GM21360 (cell line): Measurements from ENCODE around the gene FLT3LG.

Experiments
- ATAC-seq: cut with Tn5 transposase; IDR thresholded peaks from one replicate; pipeline ENCODE4 v1.9.1; 2021; ENCODE audit warnings: mild to moderate bottlenecking, moderate library complexity; ENCODE audit not compliant: unreplicated experiment

Gene FLT3LG

DNA sequence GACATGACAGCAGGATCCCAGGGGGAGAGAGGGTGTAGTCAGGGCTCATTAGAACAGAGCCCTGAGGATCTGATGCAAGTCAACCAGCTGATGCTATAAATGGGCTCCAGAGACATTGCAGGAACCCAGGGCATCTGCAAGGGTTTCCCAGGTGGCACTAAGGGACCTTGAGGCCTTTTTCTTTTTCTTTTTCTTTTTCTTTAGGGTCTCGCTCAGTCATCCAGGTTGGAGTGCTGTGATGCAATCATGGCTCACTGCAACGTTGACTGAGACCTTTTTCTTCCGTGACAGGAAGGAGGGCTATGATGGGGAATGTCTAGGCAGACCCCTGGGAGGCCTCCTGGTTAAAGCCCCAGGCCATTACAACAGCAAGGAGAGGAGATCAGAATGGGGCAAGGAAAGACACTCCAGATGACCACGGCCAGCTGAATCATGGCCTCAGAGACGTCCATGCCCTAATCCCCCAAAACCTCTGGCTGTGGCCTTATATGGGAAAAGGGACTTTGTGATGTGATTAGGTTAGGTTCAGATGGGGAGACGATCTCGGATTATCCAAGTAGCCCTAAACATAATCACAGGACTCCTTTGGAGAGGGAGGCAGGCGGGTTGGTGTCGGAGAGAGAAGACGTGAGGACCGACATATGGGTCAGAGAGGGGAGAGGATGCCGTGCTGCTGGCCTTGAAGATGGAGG, 33.9 kb downstream of the FLT3LG start:
- no peak for ATAC-seq

DNA sequence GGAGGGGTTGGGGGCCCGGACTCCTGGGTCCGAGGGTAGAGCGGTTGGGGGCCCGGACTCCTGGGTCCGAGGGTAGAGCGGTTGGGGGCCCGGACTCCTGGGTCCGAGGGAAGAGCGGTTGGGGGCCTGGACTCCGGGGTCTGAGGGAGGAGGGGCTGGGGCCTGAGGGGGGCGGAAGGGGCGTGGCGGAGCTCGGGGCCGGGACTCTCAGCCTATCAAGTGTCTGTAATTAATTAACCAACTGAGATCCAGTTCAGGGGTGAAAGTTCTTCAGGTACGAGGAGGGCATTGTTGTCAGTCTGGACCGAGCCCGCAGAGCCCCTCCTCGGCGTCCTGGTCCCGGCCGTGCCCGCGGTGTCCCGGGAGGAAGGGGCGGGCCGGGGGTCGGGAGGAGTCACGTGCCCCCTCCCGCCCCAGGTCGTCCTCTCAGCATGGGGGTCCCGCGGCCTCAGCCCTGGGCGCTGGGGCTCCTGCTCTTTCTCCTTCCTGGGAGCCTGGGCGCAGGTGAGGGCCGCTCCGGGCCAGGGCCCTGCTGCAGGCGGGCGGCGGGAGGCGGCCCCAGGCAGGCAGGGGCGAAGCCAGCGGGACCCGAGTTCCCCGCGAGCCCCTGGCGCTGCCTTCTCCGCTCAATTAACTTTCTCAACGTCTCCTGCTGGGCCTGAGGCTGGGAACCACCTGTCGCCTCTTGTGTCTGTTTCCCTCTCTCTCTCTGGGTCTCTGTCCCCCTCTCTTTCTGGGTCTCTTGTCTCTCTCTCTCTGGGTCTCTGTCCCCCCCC, 39.1 kb downstream of the FLT3LG start:
- ATAC-seq: no peak

DNA sequence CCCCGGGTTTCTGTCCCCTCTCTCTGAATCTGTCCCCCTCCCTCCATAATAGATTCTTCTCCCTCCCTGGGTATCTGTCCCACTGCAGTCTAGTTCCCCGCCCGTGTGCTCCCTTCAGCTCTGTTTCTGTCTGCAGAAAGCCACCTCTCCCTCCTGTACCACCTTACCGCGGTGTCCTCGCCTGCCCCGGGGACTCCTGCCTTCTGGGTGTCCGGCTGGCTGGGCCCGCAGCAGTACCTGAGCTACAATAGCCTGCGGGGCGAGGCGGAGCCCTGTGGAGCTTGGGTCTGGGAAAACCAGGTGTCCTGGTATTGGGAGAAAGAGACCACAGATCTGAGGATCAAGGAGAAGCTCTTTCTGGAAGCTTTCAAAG, 39.7 kb downstream of the FLT3LG start:
- no peak for ATAC-seq

DNA sequence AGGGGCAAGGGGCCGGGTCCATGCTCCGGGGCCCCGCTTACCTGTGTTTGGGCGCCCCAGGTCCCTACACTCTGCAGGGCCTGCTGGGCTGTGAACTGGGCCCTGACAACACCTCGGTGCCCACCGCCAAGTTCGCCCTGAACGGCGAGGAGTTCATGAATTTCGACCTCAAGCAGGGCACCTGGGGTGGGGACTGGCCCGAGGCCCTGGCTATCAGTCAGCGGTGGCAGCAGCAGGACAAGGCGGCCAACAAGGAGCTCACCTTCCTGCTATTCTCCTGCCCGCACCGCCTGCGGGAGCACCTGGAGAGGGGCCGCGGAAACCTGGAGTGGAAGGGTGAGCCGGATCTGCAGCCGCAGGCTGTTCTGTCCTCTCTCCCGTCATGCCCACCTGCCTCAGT, 40.1 kb downstream of the FLT3LG start:
- ATAC-seq: no peak

DNA sequence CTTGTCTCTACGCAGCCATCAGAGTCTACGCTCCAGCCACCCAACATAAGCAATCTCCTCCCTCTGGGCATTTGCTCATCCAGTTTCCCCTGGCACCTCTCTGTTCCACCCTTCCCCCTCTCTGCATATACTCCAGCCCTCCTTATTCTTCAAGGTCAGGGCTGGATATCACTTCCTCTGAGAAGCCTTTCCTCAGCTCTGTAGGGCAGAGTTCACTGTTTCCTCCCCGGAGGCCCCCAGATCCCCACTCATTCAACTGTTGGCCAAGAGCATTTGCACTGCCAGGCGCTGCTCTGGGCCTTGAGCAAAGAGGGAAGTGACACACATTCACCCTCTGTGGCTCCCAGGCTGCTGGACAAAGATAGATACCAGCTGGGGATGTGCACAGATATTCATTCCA, 41.8 kb downstream of the FLT3LG start:
- ATAC-seq: no peak

DNA sequence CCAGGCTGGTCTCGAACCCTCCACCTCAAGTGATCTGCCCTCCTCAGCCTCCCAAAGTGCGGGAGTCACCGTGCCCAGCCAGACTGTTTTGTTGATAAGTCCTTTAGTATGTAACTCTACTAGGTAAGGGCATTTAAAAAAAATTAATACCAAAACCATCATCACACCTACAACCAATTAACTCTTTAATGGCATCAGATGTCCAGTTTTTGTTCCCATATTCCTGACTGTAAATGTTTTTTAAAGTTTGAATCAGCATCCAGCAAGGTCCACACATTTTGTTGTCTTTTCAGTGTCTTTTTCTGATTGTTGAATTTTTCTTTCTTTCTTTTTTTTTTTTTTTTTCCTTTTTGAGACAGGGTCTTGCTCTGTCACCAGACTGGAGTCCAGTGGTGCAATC, 44.0 kb downstream of the FLT3LG start:
- ATAC-seq: no peak

DNA sequence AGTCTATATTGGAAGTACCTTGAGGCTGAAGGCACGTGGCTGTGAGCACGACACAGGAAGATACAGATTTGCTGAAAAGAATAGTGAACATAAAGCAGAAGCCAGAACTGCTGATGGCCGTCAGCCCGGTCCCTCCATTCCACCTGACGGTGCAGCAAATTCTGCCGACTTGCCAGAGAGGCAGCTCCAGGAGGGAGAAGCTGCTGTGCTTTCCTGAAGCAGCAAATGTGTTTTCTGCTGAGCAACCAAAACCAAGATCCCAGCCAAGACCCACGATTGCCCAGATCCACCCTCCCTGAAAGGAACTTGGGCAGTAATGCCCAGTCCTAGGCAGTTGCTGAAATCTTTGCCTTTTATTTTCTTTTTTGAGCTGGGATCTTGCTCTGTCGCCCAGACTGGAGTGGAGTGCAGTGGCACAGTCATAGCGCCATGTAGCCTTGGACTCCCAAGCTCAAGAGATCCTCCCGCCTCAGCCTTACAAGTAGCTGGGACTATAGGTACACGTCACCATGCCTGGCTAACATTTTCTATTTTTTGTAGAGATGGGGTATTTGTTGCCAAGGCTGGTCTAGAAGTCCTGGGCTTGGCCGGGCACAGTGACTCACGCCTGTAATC, 46.8 kb downstream of the FLT3LG start:
- ATAC-seq: no peak

DNA sequence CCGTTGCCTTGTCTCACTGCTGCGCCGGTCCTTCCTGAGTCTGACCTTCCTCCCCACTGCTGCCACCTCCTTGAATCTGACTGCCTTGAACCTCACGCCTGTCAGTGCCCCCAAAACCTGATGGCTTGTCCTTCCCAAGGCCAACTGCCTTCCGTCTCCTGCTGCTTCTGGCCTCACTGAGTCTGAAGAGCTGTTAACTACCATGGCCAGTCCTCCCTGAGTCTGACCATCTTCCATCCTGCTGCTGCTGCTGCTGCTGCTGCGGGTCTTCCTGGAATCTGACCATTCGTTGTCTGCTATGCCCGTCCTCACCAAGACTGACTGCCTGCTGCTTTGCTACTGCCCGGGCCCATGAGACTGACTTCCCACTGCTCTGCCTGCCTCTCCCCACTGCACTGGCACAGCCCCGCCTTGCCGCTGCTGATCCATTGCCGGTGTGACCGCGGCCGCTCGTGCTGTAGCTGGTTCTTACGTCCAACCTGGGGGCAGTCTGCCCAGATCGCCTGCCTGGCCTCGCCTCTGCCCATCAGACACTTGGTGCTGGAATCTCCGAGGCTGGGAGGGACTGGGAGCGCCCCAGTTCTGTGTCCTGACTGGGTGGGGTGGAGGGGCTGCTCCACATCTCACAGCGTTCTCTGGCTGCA, 50.9 kb downstream of the FLT3LG start:
- no peak for ATAC-seq

DNA sequence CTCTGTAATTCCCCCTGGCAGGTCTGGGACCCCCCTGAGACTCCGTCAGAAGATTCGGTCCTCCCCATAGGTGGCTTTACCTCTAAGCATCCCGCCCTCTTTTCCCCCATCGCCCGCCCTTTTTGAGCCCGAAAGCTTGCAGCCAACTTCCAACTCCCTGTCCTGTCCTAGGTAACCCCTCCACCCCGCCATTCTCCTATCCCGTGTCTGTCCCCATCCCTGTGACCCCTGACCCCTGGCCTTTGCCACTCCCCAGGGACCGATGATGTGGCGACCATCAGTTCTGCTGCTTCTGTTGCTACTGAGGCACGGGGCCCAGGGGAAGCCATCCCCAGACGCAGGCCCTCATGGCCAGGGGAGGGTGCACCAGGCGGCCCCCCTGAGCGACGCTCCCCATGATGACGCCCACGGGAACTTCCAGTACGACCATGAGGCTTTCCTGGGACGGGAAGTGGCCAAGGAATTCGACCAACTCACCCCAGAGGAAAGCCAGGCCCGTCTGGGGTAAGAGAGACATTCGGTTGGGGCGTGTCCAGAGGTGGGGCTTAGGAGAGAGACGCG, 54.3 kb downstream of the FLT3LG start:
- no peak for ATAC-seq

DNA sequence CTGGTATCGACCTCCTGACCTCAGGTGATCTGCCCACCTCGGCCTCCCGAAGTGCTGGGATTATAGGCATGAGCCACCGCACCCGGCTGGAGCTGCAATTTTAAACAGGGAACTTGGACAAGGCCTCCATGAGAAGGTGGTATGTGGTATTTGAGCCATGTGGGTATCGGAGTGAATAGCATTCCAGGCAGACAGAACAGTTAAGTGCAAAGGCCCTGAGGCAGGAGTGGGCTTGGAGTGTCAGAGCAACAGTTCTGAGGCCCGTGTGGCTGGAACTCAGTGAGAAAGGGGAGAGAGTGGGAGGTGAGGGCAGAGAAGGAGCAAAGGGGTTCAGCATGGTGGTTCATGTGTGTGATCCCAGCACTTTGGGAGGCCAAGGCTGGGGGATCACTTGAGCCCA, 56.7 kb downstream of the FLT3LG start:
- no peak for ATAC-seq

DNA sequence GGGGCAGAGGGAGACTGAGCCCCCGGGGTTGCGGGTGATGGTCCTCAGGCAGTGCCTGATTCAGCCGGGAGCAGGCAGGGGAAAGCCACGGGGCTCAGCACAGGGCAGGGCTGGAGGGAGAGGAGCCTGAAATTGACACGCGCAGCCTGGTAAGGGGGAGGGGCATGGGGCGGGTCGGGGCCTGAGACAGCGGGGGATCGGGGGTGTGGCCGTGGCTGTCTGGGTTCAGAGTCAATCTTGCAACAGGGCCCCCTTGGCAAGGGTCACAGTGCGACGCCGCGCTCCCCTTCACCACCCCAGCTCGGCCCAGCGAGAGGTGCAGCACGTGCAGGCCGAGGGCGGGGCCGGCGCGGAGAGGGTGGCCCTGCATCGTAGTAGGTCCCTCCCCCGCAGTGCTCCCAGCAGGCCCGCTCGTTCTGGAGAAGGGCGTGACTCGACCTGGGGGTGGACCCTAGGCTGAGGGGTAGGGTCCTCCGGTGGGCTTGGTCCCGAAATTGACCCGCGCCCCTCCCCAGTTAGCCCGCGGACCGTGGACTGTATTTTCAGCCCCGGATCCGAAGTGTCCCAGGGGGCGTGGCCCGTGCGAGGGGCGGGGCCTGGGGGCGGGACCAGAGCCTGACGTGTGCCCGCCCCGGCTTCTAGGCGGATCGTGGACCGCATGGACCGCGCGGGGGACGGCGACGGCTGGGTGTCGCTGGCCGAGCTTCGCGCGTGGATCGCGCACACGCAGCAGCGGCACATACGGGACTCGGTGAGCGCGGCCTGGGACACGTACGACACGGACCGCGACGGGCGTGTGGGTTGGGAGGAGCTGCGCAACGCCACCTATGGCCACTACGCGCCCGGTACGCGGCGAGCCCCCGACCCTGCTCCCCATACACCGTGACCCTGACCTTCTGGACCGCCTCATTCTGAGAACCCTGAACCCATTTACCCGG, 59.8 kb downstream of the FLT3LG start:
- ATAC-seq: no peak

DNA sequence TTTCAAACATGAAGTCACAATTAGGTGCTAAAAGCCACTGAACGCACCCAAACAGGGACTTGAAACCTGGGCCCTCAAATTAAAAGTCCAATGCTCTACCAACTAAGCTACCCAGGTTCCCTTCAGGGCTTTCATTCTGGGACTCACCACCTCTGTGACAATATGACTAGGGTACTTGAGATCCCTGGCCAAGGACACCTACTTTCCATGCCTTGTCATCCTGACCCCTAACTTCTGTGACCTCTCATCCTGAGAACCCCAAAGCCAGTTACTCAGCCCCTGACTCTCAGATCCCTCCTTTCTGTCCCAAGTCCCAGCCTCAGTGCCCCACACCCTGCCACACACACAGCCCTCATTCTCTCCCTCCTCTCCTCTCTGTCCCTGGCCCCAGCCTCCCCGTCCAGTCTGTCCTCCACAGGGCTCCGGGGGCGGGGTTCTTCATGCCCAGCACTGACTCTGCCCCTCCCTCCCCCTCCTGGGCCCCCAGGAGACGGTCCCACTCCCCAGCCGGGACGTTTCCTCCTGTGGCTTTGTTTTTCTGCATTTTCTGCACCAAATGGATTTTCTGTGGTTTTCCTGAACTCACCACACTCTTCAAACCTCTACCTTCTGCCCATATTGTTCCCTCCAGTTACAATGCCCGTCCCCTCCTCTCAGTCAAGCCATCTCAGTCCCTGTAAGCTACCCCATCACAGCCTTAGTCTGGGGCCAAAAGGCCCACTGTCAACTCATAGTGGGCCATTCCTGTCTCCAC, 60.8 kb downstream of the FLT3LG start:
- ATAC-seq: no peak
